Measurements from ENCODE around the gene ANGEL1. TPM values are rescaled to one million over a fixed set of nuclear protein-coding genes. Genes with fewer than 3 reads are reported as not detected.

The ANGEL1 gene
- total and polyA plus RNA-seq, 9 of the 15 experiments (the other 6 are each of a cell fraction or from before 2014, with no cell fraction given): 2.1 to 22.2 (median 7.3) TPM

- POLR2A ChIA-PET: interaction anchor here (0.7 to 1.1 kb wide), 5 partner anchors 9 to 122 kb away, joined by 3 to 6 read pairs (median 4); no protein-coding TSS in a partner anchor
- TF ChIP-seq YY1 (IDR thresholded peaks at IDR 0.05; ENCODE audit: borderline replicate concordance in 1 of 3, control insufficient read depth in 1 of 3, extremely low read depth in 1 of 3, insufficient read depth in 3 of 3, insufficient read length in 1 of 3, insufficient replicate concordance in 2 of 3, low read depth in 1 of 3, low read length in 2 of 3) (peak in 1 of 3 experiments; percentile 41), ZFP36 (IDR thresholded peaks at IDR 0.05; ENCODE audit: low read depth, low read length, partially characterized antibody) (no peak), ZKSCAN8 (CRISPR knock-in tag; IDR thresholded peaks at IDR 0.05) (peak; percentile 95), FOXM1 (IDR thresholded peaks at IDR 0.05; ENCODE audit: low read depth) (no peak), FOXM1 (CRISPR knock-in tag; IDR thresholded peaks at IDR 0.05; ENCODE audit: low read depth) (no peak)
- CTCF ChIA-PET (ENCODE audit: low intra/inter-chr PET ratio): no interaction called here
- BruUV-seq (replicated peaks): no TSS peak
- no peak for FAIRE-seq
- no peaks in the 10 kb centered on the region for H3K9me1 ChIP-seq (ENCODE audit: control insufficient read depth, insufficient read depth, low read length)
- H3K27me3 ChIP-seq (ENCODE audit: control insufficient read depth in 2 of 2, insufficient read depth in 2 of 2, low read length in 2 of 2): no peaks in the 10 kb centered on the region
- H3K36me3 ChIP-seq (ENCODE audit: control insufficient read depth, insufficient read depth, low read length): peaks cover 27% of the 10 kb centered on the region
- H3K4me3 ChIP-seq: peak overlapping the region; percentile 56
- in situ Hi-C loops (cut with MboI): no loop called here
- H3K9me3 ChIP-seq (replicated peaks; ENCODE audit: control insufficient read depth, insufficient read depth, low read depth, low read length): no peaks in the 10 kb centered on the region
- H3K4me2 ChIP-seq (ENCODE audit: insufficient read depth, low read length): peak overlapping the region; percentile 83
- H3K9ac ChIP-seq (ENCODE audit: insufficient read depth in 1 of 2, low read depth in 2 of 2, low read length in 2 of 2): peak overlapping the region in 1 of 2 experiments; percentile 76; a peak in 2 of 4 replicates
- peak in 1 of 4 experiments; percentile 17 for DNase-seq (ENCODE audit: extremely low read depth in 1 of 4, low spot score in 3 of 4)
- ATAC-seq: peak; percentile 31; the same call in 2 of the 3 replicates
- peak overlapping the region; percentile 77; the same call in 2 of the 3 replicates for H3K27ac ChIP-seq (ENCODE audit: extremely low read depth, low read depth, low read length)
- H2AFZ ChIP-seq (ENCODE audit: low read depth, low read length): 0 out of 2 replicates have a peak overlapping the region, but pooled peaks have one; percentile 98
- peaks cover 25% of the 10 kb centered on the region for H3K79me2 ChIP-seq (ENCODE audit: control insufficient read depth, insufficient read depth, low read length)
- intact Hi-C loops (cut with micrococcal nuclease): no loop called here
- H4K20me1 ChIP-seq (replicated peaks; ENCODE audit: control insufficient read depth, insufficient read depth, low read length): no peaks in the 10 kb centered on the region
- peaks cover 13 to 14% of the 10 kb centered on the region in 2 experiments; a peak in 4 of 5 replicates for H3K4me1 ChIP-seq (replicated peaks in 1 of 2; ENCODE audit: control insufficient read depth in 2 of 2, insufficient read depth in 2 of 2, low read length in 2 of 2)
- WGBS (ENCODE audit: insufficient coverage, low coverage, missing lambda C conversion rate): 17% methylated on average over 4 of the region's 4 CpGs
Observed at GRCh38 chr14:76811561-76811960, 1.1 kb downstream of the ANGEL1 start.

Measured in K562 (cell line).